ENCODE results near the gene SNAPIN.

The SNAPIN gene

DNA sequence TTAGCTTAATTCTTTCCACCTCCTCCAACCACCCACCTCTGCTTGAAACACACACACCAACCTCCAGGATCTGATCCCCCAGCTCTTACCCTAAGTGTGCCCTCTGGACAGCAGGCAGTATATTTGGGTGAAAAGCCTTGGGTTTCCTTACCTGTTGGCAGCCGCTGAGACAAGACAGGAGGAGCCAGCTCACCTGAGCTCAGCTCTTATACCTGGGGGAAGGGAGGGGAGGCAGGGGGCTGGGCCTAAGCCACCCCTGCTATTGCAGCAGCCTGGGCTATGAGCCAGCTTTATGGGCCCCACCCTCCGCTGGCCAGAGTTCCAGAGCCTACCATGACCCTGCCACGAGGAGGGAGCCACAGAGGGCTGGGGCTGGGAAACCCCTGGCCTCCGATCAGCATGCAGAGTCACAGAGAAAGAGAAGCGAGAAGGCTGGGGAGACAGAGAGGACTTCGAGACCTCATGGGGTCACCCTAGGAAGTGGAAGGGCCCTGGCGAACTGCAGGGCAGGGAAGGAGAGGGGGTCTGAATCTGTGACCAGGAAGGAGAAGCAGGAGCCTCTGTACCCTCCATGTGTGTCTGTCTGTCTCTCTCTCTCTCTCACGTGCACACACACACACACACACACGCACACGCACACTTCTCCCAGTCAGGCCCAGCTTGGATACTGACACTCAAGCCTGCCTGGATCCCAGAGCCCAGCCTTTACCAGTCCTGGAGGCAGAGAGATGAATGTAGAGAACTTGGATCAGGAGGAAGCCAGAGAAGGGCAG lies 42.2 kb upstream of the SNAPIN start, which contains the start of gene S100A14:
TSS of gene S100A14 (minus strand) at position 182 of the 773 bp plus-strand sequence. CDS start 467 bp downstream, outside the sequence.
- TF ChIP-seq CTCF (IDR thresholded peaks at IDR 0.05; ENCODE audit: low read depth, low read length, missing control alignments): no peak
- no peak for DNase-seq (ENCODE audit: extremely low read depth, low read depth)
- H3K4me3 ChIP-seq (replicated peaks; ENCODE audit: low read depth, low read length): no peak within 1 kb of the TSS

DNA sequence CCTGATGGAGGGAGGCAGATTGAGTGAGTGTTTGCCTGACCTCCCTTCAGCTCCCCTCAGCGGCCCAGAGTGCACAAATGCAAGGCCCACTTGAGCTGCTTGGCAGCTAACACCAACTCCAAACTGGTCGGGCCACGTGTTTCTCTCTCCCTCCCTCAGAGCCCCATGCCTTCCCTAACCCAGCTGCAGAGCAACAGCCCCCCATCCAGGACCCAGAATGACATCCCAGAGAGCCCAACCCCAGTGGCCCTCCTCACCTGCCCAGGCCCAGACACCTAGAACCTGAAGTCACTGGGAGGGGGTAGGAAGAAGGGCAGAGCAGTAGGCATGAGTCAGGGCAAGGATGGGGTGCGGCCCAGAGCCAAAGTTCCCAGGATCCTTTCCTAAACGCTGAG lies 41.6 kb upstream of the SNAPIN start:
- H3K4me3 ChIP-seq (replicated peaks; ENCODE audit: low read depth, low read length): no peak overlapping the region
- TF ChIP-seq CTCF (IDR thresholded peaks at IDR 0.05; ENCODE audit: low read depth, low read length, missing control alignments): no peak
- DNase-seq (ENCODE audit: extremely low read depth, low read depth): no peak

DNA sequence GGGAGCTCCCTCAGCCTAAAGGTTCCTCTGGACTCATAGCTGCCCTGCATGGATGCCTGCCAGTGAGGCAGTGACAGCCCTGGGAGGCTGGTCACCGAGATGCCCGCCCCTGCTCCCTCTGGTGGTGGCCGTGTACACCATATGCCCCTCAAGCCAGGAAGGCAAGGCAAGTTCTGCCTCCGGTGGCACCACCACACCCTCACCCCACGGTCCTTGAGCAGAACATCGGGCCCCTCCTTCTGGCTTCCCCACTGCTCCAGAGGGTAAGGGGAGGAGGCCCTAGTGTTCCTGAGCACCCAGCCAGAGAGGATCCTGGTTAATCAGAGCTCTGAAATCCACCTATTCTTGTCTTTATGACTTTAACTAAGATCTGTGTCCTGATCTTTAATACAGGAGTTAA lies 40.8 kb upstream of the SNAPIN start:
- H3K4me3 ChIP-seq (replicated peaks; ENCODE audit: low read depth, low read length): no peak overlapping the region
- peak; percentile 67 for TF ChIP-seq CTCF (IDR thresholded peaks at IDR 0.05; ENCODE audit: low read depth, low read length, missing control alignments)
- DNase-seq (ENCODE audit: extremely low read depth, low read depth): no peak

GRCh38 chr1:153619171-153619570 lies 39.3 kb upstream of the SNAPIN start:
- DNase-seq (ENCODE audit: extremely low read depth, low read depth): no peak
- TF ChIP-seq CTCF (IDR thresholded peaks at IDR 0.05; ENCODE audit: low read depth, low read length, missing control alignments): no peak
- H3K4me3 ChIP-seq (replicated peaks; ENCODE audit: low read depth, low read length): no peak overlapping the region

DNA sequence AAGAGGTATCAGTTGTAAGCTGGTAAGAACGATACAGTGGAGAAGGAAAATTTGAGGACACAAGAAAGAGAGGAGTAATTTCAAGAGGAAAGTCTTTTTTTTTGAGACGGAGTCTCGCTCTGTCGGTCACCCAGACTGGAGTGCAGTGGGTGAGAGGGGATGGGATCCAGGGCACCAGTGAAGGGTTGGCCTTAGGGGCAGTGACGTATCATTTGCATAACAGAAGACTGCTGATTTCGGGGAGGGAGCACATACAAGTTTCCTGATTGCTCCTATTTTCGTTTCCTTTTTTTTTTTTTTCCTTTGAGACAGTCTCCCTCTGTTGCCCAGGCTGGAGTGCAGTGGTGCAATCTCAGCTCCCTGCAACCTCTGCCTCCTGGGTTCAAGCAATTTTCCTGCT lies 35.4 kb upstream of the SNAPIN start:
- no peak for TF ChIP-seq CTCF (IDR thresholded peaks at IDR 0.05; ENCODE audit: low read depth, low read length, missing control alignments)
- H3K4me3 ChIP-seq (replicated peaks; ENCODE audit: low read depth, low read length): no peak overlapping the region
- DNase-seq (ENCODE audit: extremely low read depth, low read depth): no peak

- DNase-seq (ENCODE audit: extremely low read depth, low read depth): no peak
- no peak overlapping the region for H3K4me3 ChIP-seq (replicated peaks; ENCODE audit: low read depth, low read length)
- no peak for TF ChIP-seq CTCF (IDR thresholded peaks at IDR 0.05; ENCODE audit: low read depth, low read length, missing control alignments)
Observed at GRCh38 chr1:153624965-153625611, 33.4 kb upstream of the SNAPIN start.
